Right cardiac atrium (tissue), 5 donors: ENCODE results near the gene CYP3A7. TPM values are rescaled to one million over a fixed set of nuclear protein-coding genes. Genes with fewer than 3 reads are reported as not detected.
"Not testable (repeated sequence)": the region's sequence is repeated elsewhere in the genome, so short reads cannot be mapped to it uniquely, and the experiment has no call there.

Source experiments
- ATAC-seq, 2 donors: fragments of 200-7000 bp; cut with Tn5 transposase; one replicate each; pipeline versions ENCODE4 v1.8.0 to v1.9.1; 2020; ENCODE audit warnings: moderate library complexity in 2 of 2, mild to moderate bottlenecking in 1 of 2
- DNase-seq, 3 donors: peaks; one replicate each; pipeline ENCODE4 v3.0.0-alpha.2; 2020
- H3K27ac ChIP-seq: one replicate; pipeline ENCODE4 v1.5.1; 2013; ENCODE audit warnings: mild to moderate bottlenecking, low read length, control low read depth, moderate library complexity
- H3K27me3 ChIP-seq: one replicate; pipeline ENCODE4 v1.6.1; 2013; ENCODE audit not compliant: control insufficient read depth, insufficient read depth
- H3K4me1 ChIP-seq: one replicate; pipeline ENCODE4 v1.6.1; 2013; ENCODE audit warnings: low read length; ENCODE audit not compliant: control insufficient read depth, insufficient read depth
- H3K4me3 ChIP-seq: one replicate; pipeline ENCODE4 v1.5.1; 2013; ENCODE audit warnings: low read length, control low read depth
- H3K9me3 ChIP-seq: one replicate; pipeline ENCODE4 v1.6.1; 2013; ENCODE audit warnings: low read length; ENCODE audit not compliant: control insufficient read depth
- WGBS: extraction: QIAGEN DNeasy Blood & Tissue Kit; methylation state at CpG from one replicate; pipeline ENCODE4 v1.1.7; 2013; 5-methylcytosine and 5-hydroxymethylcytosine counted together
- intact Hi-C, 4 donors: fragments of 100-400 bp; cut with DNase I; formaldehyde crosslinking; loops; one replicate each; pipeline versions ENCODE4 v1.11.0 to v1.14.0; 2022 to 2023
- polyA plus RNA-seq: library from polyadenylated mRNA; stranded (reverse); fragments of 200-250 nt; gene quantifications from one replicate; pipeline ENCODE4 v1.2.3, GENCODE V29; 2013
- total RNA-seq, 4 donors: library from RNA; stranded (reverse); fragmentation: NEBNext Ultra II Directional; extraction: Animal tissue kit (Norgen Biotek cat#: 25700); gene quantifications; one replicate each; pipeline ENCODE4 v1.2.1, GENCODE V29; 2021
- donor health status: healthy with polysubstance abuse.
- donor health status: DM: no; HTN: yes; CAD: no.
- donor health status: DM: no; HTN: no; CAD: no.
- donor health status: DM: no; HTN: yes; CAD: no; lungs with severe emphysema.
- donor health status: DM: yes; HTN: yes; CAD: no.

The CYP3A7 gene
- total and polyA plus RNA-seq, 5 donors: not detected

DNA sequence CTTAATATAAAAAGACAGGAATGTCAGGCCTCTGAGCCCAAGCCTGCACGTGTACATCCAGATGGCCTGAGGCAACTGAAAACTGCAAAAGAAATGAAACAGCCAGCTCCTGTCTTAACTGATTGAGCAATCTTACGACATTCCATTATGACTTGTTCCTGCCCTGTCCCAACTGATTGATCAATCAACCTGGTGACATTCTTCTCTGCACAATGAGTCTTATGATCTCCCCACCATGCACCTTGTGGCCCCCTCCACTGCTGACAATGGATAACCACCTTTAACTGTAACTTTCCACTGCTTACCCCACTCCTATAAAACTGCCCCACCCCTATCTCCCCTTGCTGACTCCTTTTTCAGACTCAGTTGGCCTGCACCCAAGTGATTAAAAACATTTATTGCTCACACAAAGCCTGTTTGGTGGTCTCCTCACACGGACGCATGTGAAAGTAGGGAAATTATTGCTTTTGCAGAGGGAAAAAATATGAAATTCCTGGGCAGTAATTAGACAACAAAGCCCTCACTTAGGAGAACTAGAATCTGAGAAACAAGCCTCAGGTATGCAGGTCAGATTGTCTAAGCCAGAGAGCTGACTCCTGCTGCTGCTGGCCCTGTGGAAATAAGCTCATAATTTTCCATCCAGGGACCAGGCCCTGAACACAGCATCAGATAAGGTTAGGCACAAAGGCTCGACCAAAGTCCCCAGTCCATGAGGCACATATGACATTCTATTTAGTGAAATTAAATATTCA, 5.3 kb downstream of the CYP3A7 start:
- ATAC-seq (no peak), DNase-seq (no peak)
- Histone ChIP-seq H3K4me3 (no peak overlapping the region), H3K27ac (no peak overlapping the region), H3K4me1 (no peaks in the 10 kb centered on the region), H3K9me3 (no peaks in the 10 kb centered on the region), H3K27me3 (no peaks in the 10 kb centered on the region)
- intact Hi-C loops: no loop called here
- 60% methylated on average over 5 of the region's 5 CpGs for WGBS

DNA sequence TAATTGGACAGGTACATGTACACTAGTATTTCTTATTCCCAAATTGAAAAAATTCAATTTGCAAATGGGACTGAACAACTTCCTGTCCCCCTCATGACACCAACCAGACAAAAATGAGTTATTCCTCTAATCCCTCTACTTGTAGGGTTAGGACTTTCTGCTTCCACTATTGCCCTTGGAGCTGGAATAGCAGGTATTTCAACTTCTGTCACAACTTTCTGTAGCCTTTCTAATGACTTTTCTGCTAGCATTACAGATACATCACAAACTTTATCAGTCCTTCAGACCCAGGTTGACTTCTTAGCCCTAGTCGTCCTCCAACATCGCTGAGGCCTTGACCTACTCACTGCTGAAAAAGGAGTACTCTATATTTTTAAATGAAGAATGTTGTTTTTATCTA, 6.4 kb downstream of the CYP3A7 start:
- intact Hi-C loops: no loop called here
- H3K27me3 ChIP-seq: no peaks in the 10 kb centered on the region
- no peak overlapping the region for H3K4me3 ChIP-seq
- 99% methylated on average over 2 of the region's 2 CpGs for WGBS
- DNase-seq: no peak
- no peaks in the 10 kb centered on the region for H3K4me1 ChIP-seq
- no peaks in the 10 kb centered on the region for H3K9me3 ChIP-seq
- no peak for ATAC-seq
- no peak overlapping the region for H3K27ac ChIP-seq

DNA sequence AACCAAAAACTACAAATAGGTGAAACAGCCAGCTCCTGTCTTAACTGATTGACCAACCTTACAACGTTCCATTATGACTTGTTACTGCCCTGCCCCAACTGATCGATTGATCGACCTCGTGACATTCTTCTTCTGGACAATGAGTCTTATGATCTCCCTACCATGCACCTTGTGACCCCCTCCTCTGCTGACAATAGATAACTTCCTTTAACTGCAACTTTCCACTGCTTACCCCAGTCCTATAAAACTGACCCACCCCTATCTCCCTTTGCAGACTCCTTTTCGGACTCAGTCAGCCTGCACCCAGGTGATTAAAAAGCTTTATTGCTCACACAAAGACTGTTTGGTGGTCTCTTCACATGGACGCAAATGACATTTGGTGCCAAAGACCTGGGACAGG, 11.8 kb downstream of the CYP3A7 start:
- H3K9me3 ChIP-seq, intact Hi-C loops, H3K27me3 ChIP-seq, ATAC-seq, H3K4me3 ChIP-seq, DNase-seq, H3K27ac ChIP-seq, H3K4me1 ChIP-seq: not testable (repeated sequence)
- WGBS: 88% methylated on average over 6 of the region's 6 CpGs

- ATAC-seq: no peak
- H3K27ac ChIP-seq: no peak overlapping the region
- 55% methylated on average over 5 of the region's 5 CpGs for WGBS
- intact Hi-C loops: no loop called here
- DNase-seq: no peak
- no peaks in the 10 kb centered on the region for H3K9me3 ChIP-seq
- no peak overlapping the region for H3K4me3 ChIP-seq
- H3K4me1 ChIP-seq: no peaks in the 10 kb centered on the region
- no peaks in the 10 kb centered on the region for H3K27me3 ChIP-seq
Observed at GRCh38 chr7:99720800-99721595, 14.0 kb downstream of the CYP3A7 start.

- no peak overlapping the region for H3K4me3 ChIP-seq
- ATAC-seq (no peak), DNase-seq (no peak)
- intact Hi-C loops: no loop called here
- no peak overlapping the region for H3K27ac ChIP-seq
- H3K4me1 ChIP-seq: no peaks in the 10 kb centered on the region
- WGBS: 57% methylated on average over 4 of the region's 4 CpGs
- H3K27me3 ChIP-seq: no peaks in the 10 kb centered on the region
- H3K9me3 ChIP-seq: no peaks in the 10 kb centered on the region
Observed at GRCh38 chr7:99719996-99720769, 14.8 kb downstream of the CYP3A7 start.

DNA sequence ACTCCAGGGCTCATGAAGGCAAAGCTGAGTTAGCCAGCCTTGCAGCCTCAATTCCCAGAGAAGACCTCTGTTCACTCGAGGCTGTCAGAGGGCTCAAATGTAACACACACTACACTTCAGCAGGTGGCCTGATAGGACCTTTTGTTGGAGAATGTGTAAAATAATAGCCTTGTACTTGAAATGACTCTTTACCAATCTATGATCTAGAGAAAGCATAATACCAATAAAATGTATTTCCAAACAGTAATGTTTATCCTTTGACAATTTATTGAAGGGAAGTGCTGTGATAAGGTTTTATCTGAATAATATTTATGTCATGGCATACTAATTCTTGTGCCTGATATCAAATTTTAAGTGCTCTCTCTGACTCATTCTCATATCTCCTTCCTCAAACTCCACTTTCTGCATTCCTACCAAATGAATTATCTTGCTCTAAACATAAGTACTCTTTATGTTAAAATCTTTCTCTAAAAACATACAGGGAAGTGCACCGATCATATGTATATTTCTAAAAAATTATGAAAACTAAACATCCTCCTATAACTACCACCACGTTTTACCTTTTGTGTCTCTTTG, 20.9 kb downstream of the CYP3A7 start:
- WGBS: 73% methylated on average over 3 of the region's 3 CpGs

GRCh38 chr7:99709838-99710578, 25.0 kb downstream of the CYP3A7 start:
- intact Hi-C loops: no loop called here
- no peak overlapping the region for H3K4me3 ChIP-seq
- DNase-seq: no peak
- H3K9me3 ChIP-seq: no peaks in the 10 kb centered on the region
- no peak for ATAC-seq
- no peaks in the 10 kb centered on the region for H3K4me1 ChIP-seq
- no peaks in the 10 kb centered on the region for H3K27me3 ChIP-seq
- WGBS: 68% methylated on average over 2 of the region's 2 CpGs
- no peak overlapping the region for H3K27ac ChIP-seq

More for the DNA sequence above, 20.9 kb downstream of the CYP3A7 start:
- Histone ChIP-seq H3K9me3 (no peaks in the 10 kb centered on the region), H3K4me1 (no peaks in the 10 kb centered on the region), H3K4me3 (no peak overlapping the region), H3K27ac (no peak overlapping the region), H3K27me3 (no peaks in the 10 kb centered on the region)
- ATAC-seq: no peak
- intact Hi-C loops: no loop called here
- no peak for DNase-seq

DNA sequence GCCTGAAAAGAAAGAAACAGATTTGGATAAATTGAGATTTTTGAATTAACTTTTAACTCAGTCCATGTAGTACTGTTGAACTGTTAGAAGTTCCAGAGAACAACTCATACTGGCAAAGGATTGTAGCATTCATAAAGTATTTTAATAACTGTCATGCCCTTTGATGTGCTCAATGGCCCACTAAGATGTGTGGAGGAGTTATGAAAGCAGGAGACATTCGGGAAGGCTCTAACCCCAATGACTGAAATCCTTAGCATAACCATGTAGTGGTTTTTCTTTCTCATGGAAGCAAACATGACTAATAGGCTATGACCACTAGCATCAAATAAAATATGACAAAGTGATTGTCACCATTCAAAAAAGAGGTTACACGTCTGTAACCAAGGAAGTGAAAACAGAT, 25.7 kb downstream of the CYP3A7 start:
- ATAC-seq (no peak), DNase-seq (no peak)
- Histone ChIP-seq H3K4me1 (no peaks in the 10 kb centered on the region), H3K27ac (no peak overlapping the region), H3K9me3 (no peaks in the 10 kb centered on the region), H3K4me3 (no peak overlapping the region), H3K27me3 (no peaks in the 10 kb centered on the region)
- intact Hi-C loops: no loop called here
- 92% methylated on average over 2 of the region's 2 CpGs for WGBS

- WGBS: 39% methylated on average over 1 of the region's 1 CpG
- no peak overlapping the region for H3K27ac ChIP-seq
- DNase-seq: no peak
- H3K9me3 ChIP-seq: no peaks in the 10 kb centered on the region
- no peak overlapping the region for H3K4me3 ChIP-seq
- no peaks in the 10 kb centered on the region for H3K4me1 ChIP-seq
- H3K27me3 ChIP-seq: no peaks in the 10 kb centered on the region
- intact Hi-C loops: no loop called here
- no peak for ATAC-seq
Observed at GRCh38 chr7:99707096-99707495, 27.9 kb downstream of the CYP3A7 start.

- ATAC-seq (no peak), DNase-seq (no peak)
- Histone ChIP-seq H3K4me3 (no peak overlapping the region), H3K9me3 (no peaks in the 10 kb centered on the region), H3K27ac (no peak overlapping the region), H3K27me3 (no peaks in the 10 kb centered on the region), H3K4me1 (no peaks in the 10 kb centered on the region)
- 58% methylated on average over 5 of the region's 5 CpGs for WGBS
- intact Hi-C loops: no loop called here
Observed at GRCh38 chr7:99699946-99700345, 35.0 kb downstream of the CYP3A7 start.
